HepG2 (cell line): ENCODE data around the gene OLFM2. TPM values are rescaled to one million over a fixed set of nuclear protein-coding genes. Genes with fewer than 3 reads are reported as not detected.

ENCODE experiments used
- ARNT2 ChIP-seq: sonication (generic); formaldehyde crosslinking; IDR thresholded peaks from 2 replicates; pipeline ENCODE4 v1.8.0; 2022; ENCODE audit warnings: mild to moderate bottlenecking, low read depth, missing genetic modification reagents, moderate library complexity
- FIP1L1 ChIP-seq: fragments of 200-400 bp; formaldehyde crosslinking; IDR thresholded peaks from 2 replicates; pipeline ENCODE4 v1.6.1; 2018; ENCODE audit warnings: low read depth, mild to moderate bottlenecking, low read length, moderate library complexity, borderline replicate concordance; ENCODE audit not compliant: insufficient read depth
- KDM6A ChIP-seq: IDR thresholded peaks from 2 replicates; pipeline ENCODE4 v1.6.1; 2016; ENCODE audit warnings: low read depth
- NBN ChIP-seq: fragments of 450-650 bp; conservative IDR thresholded peaks from 2 replicates; pipeline ENCODE4 v1.6.1; 2017
- NFE2L2 ChIP-seq: fragments of 150-350 bp; IDR thresholded peaks from 2 replicates; pipeline ENCODE4 v1.6.1; 2014; ENCODE audit warnings: low read length
- POLR2A ChIP-seq, 2 experiments: IDR thresholded peaks; 2 replicates each; pipeline ENCODE4 v1.6.1; 2011; ENCODE audit warnings: low read depth in 2 of 2, low read length in 2 of 2, mild to moderate bottlenecking in 1 of 2, moderate library complexity in 1 of 2; ENCODE audit not compliant: insufficient read depth in 1 of 2
- TCF12 ChIP-seq, 2 experiments: fragments of 450-650 bp in 1 of 2; sonication (generic) in 1 of 2; formaldehyde crosslinking in 1 of 2; IDR thresholded peaks; 2 replicates each; pipeline versions ENCODE4 v1.6.1 to v1.8.0; 2017 to 2022; ENCODE audit warnings: antibody characterized with exemption in 1 of 2, mild to moderate bottlenecking in 1 of 2, missing genetic modification reagents in 1 of 2, moderate library complexity in 1 of 2
- TCF7L2 ChIP-seq: IDR thresholded peaks from 2 replicates; pipeline ENCODE4 v1.6.1; 2011; ENCODE audit warnings: mild to moderate bottlenecking, low read depth, low read length, moderate library complexity
- THYN1 ChIP-seq: sonication (generic); formaldehyde crosslinking; IDR thresholded peaks from 2 replicates; pipeline ENCODE4 v1.8.1; 2023; ENCODE audit warnings: low read depth, mild to moderate bottlenecking, moderate library complexity, missing genetic modification reagents, borderline replicate concordance
- ZBTB4 ChIP-seq: sonication (generic); formaldehyde crosslinking; IDR thresholded peaks from 2 replicates; pipeline ENCODE4 v1.4.0; 2020; ENCODE audit warnings: missing genetic modification reagents, mild to moderate bottlenecking, borderline replicate concordance
- ZNF354B ChIP-seq: sonication (generic); formaldehyde crosslinking; IDR thresholded peaks from 2 replicates; pipeline ENCODE4 v1.8.0; 2022; ENCODE audit warnings: mild to moderate bottlenecking, missing genetic modification reagents
- ZNF451 ChIP-seq: sonication (generic); formaldehyde crosslinking; IDR thresholded peaks from 2 replicates; pipeline ENCODE4 v1.5.0; 2020; ENCODE audit warnings: mild to moderate bottlenecking, missing genetic modification reagents
- ZNF7 ChIP-seq: IDR thresholded peaks from 2 replicates; pipeline ENCODE4 v1.6.1; 2016; ENCODE audit warnings: missing biosample characterization, missing genetic modification reagents
- ZNF749 ChIP-seq: sonication (generic); formaldehyde crosslinking; IDR thresholded peaks from 2 replicates; pipeline ENCODE4 v1.8.0; 2022; ENCODE audit warnings: mild to moderate bottlenecking, missing genetic modification reagents, moderate library complexity, borderline replicate concordance
- polyA plus RNA-seq, 8 experiments: library from polyadenylated mRNA; depleted of rRNA in 3 of 8; stranded (reverse) in 7 of 8; unstranded in 1 of 8; fragments of >200 nt; fragmentation: Illumina TruSeq in 4 of 8; extraction: Trizol in 4 of 8; gene quantifications; 2 replicates each; pipeline versions ENCODE4 v1.2.1 to v1.2.3, GENCODE V29; 2011 to 2016; ENCODE audit warnings: low read depth in 4 of 8, missing spikeins in 1 of 8, mixed read lengths in 1 of 8; ENCODE audit not compliant: insufficient read depth in 1 of 8
- total RNA-seq, 5 experiments: library from RNA; depleted of rRNA; stranded (reverse); fragments of >200 nt; fragmentation: Illumina TruSeq; extraction: Trizol; gene quantifications; 2 replicates each; pipeline ENCODE4 v1.2.3, GENCODE V29; 2016; ENCODE audit warnings: low read depth in 1 of 5
- TF ChIP-seq, protein P1 (sequence below): sonication (generic); formaldehyde crosslinking; IDR thresholded peaks from 2 replicates; pipeline ENCODE4 v1.5.0; 2020; ENCODE audit warnings: mild to moderate bottlenecking, missing genetic modification reagents, moderate library complexity
- TF ChIP-seq, protein P2 (sequence below): sonication (generic); IDR thresholded peaks from 2 replicates; pipeline ENCODE4 v1.6.1; 2016; ENCODE audit warnings: low read depth, borderline replicate concordance

Gene OLFM2
- total and polyA plus RNA-seq, 2 of the 13 experiments (the other 11 are each of a cell fraction or from before 2014, with no cell fraction given) = 0.20 to 0.51 TPM

DNA sequence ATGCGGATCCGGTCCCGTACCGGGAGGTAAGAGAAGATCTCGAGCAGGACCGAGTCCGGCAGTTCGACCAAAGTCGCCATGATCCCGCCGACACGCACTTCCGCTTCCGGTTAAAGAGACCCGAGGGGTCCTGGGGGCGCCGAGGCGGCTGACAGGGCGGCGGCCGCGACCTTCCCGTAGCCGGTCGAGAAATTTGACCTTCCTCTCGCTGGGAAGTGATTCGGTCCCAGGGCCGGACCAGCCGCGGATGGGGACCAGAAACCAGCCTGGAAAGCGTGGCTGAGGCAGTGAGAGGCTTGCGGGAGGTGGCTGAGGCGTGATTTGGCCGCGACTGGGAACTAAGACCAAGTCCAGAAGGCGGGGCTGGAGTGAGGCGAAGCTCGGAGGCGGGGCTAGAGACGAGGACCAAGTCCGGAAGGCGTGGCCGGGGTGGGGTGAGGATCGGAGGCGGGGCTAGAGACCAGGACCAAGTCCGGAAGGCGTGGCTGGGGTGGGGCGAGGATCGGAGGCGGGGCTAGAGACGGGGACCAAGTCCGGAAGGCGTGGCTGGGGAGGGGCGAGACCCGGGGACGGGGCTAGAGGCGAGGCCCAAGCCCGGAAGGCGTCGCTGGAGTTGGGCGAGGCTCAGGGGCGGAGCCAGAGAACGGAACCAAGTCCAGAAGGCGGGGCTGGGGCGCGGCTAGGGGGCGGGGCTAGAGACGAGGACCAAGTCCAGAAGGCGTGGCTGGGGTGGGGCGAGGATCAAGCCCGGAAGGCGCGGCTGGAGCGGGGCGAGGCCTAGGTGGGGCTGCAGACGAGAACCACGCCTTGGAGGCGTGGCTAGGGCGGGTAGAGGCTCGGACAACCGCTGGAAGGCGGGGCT is 117.3 kb downstream of the OLFM2 start, which contains the start of gene FBXL12 (continued):
- TF ChIP-seq ZBTB4 (CRISPR knock-in tag) (0 out of 2 replicates have a peak, but pooled peaks have one; percentile 61), ARNT2 (CRISPR knock-in tag) (no peak), TCF12 (IDR thresholded peaks at IDR 0.05) (no peak), TCF12 (CRISPR knock-in tag; IDR thresholded peaks at IDR 0.05) (0 out of 2 replicates have a peak, but pooled peaks have one; percentile 29), THYN1 (CRISPR knock-in tag) (no peak), ZNF451 (CRISPR knock-in tag) (no peak), ZNF749 (CRISPR knock-in tag) (no peak), ZNF354B (CRISPR knock-in tag) (no peak), NBN (no peak), KDM6A (CRISPR knock-in tag) (no peak), FIP1L1 (no peak), POLR2A (IDR thresholded peaks at IDR 0.05; ENCODE audit: insufficient read depth in 1 of 2, low read depth in 2 of 2, low read length in 2 of 2) (peak; percentile 94 to 97), TCF7L2 (no peak), NFE2L2 (no peak), ZNF7 (CRISPR knock-in tag) (no peak)
- TF ChIP-seq, protein P1, sequence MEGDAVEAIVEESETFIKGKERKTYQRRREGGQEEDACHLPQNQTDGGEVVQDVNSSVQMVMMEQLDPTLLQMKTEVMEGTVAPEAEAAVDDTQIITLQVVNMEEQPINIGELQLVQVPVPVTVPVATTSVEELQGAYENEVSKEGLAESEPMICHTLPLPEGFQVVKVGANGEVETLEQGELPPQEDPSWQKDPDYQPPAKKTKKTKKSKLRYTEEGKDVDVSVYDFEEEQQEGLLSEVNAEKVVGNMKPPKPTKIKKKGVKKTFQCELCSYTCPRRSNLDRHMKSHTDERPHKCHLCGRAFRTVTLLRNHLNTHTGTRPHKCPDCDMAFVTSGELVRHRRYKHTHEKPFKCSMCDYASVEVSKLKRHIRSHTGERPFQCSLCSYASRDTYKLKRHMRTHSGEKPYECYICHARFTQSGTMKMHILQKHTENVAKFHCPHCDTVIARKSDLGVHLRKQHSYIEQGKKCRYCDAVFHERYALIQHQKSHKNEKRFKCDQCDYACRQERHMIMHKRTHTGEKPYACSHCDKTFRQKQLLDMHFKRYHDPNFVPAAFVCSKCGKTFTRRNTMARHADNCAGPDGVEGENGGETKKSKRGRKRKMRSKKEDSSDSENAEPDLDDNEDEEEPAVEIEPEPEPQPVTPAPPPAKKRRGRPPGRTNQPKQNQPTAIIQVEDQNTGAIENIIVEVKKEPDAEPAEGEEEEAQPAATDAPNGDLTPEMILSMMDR (CRISPR knock-in tag) = no peak
- TF ChIP-seq, protein P2, sequence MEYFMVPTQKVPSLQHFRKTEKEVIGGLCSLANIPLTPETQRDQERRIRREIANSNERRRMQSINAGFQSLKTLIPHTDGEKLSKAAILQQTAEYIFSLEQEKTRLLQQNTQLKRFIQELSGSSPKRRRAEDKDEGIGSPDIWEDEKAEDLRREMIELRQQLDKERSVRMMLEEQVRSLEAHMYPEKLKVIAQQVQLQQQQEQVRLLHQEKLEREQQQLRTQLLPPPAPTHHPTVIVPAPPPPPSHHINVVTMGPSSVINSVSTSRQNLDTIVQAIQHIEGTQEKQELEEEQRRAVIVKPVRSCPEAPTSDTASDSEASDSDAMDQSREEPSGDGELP = no peak; the same call in 1 of the 2 replicates
